Epithelial cell of esophagus (primary cell): ENCODE measurements around the gene NPBWR2.

Experiments used
- DNase-seq: peaks from one replicate; pipeline ENCODE4 v3.0.0; 2010; ENCODE audit warnings: low read depth
- H3K4me3 ChIP-seq: 2 replicates; pipeline ENCODE4 v1.5.1; 2011; ENCODE audit warnings: mild to moderate bottlenecking, low read length, control low read depth
- TF ChIP-seq, protein P1 (sequence below): IDR thresholded peaks from 2 replicates; pipeline ENCODE4 v1.5.1; 2011; ENCODE audit warnings: low read depth, mild to moderate bottlenecking, low read length, control low read depth, inconsistent platforms; ENCODE audit not compliant: insufficient read depth; ENCODE audit errors: missing control alignments

Gene NPBWR2

DNA sequence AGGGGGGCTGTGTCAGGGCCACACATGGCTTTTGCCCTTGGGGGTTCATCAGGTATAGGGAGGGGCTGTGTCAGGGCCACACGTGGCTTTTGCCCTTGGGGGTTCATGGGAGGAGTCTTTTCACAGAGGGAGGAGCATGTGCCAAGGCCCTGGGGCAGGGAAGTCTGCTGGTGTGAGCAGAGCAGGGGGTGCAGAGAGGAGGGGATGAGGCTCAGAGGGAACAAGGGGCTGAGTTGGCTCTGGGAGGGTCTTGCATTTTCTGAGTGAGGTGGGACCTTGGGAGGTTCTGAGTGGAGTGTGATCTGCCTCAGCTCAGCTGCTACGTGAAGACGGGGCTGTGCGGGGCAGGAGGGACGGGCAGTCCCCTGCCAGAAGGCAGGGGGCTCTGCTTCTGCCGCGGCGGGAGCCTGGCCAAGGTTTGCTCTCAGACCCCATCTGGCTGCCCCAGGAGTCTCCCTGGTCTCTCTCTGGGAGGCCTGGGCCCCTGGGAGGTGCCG is 51.9 kb downstream of the NPBWR2 start:
- TF ChIP-seq, protein P1, sequence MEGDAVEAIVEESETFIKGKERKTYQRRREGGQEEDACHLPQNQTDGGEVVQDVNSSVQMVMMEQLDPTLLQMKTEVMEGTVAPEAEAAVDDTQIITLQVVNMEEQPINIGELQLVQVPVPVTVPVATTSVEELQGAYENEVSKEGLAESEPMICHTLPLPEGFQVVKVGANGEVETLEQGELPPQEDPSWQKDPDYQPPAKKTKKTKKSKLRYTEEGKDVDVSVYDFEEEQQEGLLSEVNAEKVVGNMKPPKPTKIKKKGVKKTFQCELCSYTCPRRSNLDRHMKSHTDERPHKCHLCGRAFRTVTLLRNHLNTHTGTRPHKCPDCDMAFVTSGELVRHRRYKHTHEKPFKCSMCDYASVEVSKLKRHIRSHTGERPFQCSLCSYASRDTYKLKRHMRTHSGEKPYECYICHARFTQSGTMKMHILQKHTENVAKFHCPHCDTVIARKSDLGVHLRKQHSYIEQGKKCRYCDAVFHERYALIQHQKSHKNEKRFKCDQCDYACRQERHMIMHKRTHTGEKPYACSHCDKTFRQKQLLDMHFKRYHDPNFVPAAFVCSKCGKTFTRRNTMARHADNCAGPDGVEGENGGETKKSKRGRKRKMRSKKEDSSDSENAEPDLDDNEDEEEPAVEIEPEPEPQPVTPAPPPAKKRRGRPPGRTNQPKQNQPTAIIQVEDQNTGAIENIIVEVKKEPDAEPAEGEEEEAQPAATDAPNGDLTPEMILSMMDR = no peak
- H3K4me3 ChIP-seq = no peak overlapping the region
- no peak for DNase-seq

DNA sequence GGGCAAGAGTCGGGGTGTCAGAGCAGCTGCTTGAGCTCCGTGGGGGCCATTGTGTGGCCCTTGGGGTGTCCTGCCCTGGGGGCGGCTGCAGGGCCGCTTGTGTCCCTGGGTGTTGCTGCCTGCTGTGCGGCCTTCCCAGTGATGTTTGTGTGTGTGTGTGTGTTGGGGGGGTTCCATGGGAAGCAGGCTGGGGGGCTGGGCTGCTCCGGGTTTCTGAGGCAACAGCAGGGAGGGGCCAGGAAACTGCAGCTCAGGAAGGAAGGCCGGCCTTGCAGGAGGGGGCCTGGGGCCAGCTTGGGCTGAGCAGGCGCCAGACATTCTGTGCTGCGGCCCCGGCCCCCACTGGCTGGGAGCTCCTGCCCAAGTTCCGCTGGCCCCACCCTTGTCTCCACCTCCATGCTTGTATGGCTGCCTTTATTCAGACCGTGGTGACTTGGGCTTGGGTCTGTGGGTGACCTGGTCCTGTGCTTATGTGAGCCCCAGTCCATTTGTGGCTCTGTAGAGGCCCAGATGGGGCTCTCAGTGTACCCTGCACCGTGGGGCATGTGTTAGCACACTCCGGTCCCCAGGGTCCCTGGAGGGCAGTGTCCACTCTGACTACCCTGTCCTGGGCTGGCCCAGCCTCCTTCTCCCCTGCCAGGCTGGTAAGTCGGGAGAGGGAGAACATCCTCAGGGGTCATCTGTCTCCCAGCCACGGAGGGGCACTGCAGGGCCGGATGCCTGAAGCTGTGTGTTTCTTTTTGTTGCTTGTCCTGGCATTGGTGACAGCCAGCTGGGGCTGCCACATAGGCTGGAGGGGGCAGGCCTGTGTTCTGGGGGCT is 53.3 kb downstream of the NPBWR2 start:
- no peak overlapping the region for H3K4me3 ChIP-seq
- TF ChIP-seq, protein P1 = no peak
- no peak for DNase-seq
